Activated T-cell treated with anti-CD3 and anti-CD28 coated beads, Interleukin-2, amount 50 U/mL, for 24 hours (primary cell): ENCODE results near the gene SURF1.

ENCODE experiments used
- DNase-seq: peaks from one replicate; pipeline ENCODE4 v3.0.0-alpha.2; 2020
- H3K27ac Mint-ChIP-seq: 2 replicates; pipeline ENCODE4 v1.8.0; 2020; ENCODE audit warnings: mild to moderate bottlenecking, mixed read lengths
- H3K27me3 Mint-ChIP-seq: 2 replicates; pipeline ENCODE4 v1.8.0; 2020; ENCODE audit warnings: mixed read lengths
- H3K36me3 Mint-ChIP-seq: 2 replicates; pipeline ENCODE4 v1.8.0; 2020; ENCODE audit warnings: low read depth, mixed read lengths
- H3K4me1 Mint-ChIP-seq: 2 replicates; pipeline ENCODE4 v1.8.0; 2020; ENCODE audit warnings: low read depth, mixed read lengths
- H3K4me3 Mint-ChIP-seq: 2 replicates; pipeline ENCODE4 v1.8.0; 2020; ENCODE audit warnings: mild to moderate bottlenecking, moderate library complexity, mixed read lengths
- H3K9me3 Mint-ChIP-seq: 2 replicates; pipeline ENCODE4 v1.8.0; 2020; ENCODE audit warnings: mixed read lengths

Gene SURF1

GRCh38 chr9:133347985-133348717, 8.1 kb downstream of the SURF1 start, which contains the start of the genes MED22 and RPL7A:
TSS of gene MED22 (minus strand) at chr9:133348131. CDS start at chr9:133346662, 1,469 bp downstream.
TSS of gene RPL7A (plus strand) at chr9:133348218. CDS start at chr9:133348244, 26 bp downstream.
- peak; percentile 92 for DNase-seq
- Mint-ChIP-seq H3K9me3 (no peaks in the 10 kb centered on the region), H3K27ac (peak within 1 kb of the TSS; percentile 99), H3K36me3 (peaks cover 94% of the 10 kb centered on the region), H3K4me3 (peak within 1 kb of the TSS; percentile 98), H3K4me1 (peaks cover 48% of the 10 kb centered on the region), H3K27me3 (no peaks in the 10 kb centered on the region)

- DNase-seq, result no peak
- H3K9me3 Mint-ChIP-seq, result no peaks in the 10 kb centered on the region
- peaks cover 45% of the 10 kb centered on the region for H3K4me1 Mint-ChIP-seq
- H3K36me3 Mint-ChIP-seq, result peaks cover 94% of the 10 kb centered on the region
- H3K4me3 Mint-ChIP-seq, result peak overlapping the region; percentile 98
- no peaks in the 10 kb centered on the region for H3K27me3 Mint-ChIP-seq
- H3K27ac Mint-ChIP-seq, result peak overlapping the region; percentile 99
Measured at GRCh38 chr9:133347515-133347984, 8.7 kb downstream of the SURF1 start.

- Mint-ChIP-seq H3K27me3 (no peaks in the 10 kb centered on the region), H3K9me3 (no peaks in the 10 kb centered on the region), H3K4me1 (peaks cover 39% of the 10 kb centered on the region), H3K36me3 (peaks cover 94% of the 10 kb centered on the region), H3K4me3 (peak overlapping the region; percentile 98), H3K27ac (peak overlapping the region; percentile 92)
- DNase-seq, result no peak
Measured at GRCh38 chr9:133346021-133346785, 10.1 kb downstream of the SURF1 start.

- DNase-seq, result no peak
- Mint-ChIP-seq H3K36me3 (peaks cover 94% of the 10 kb centered on the region), H3K4me1 (peaks cover 40% of the 10 kb centered on the region), H3K4me3 (no peak overlapping the region), H3K27me3 (no peaks in the 10 kb centered on the region), H3K27ac (peak overlapping the region; percentile 33), H3K9me3 (no peaks in the 10 kb centered on the region)
Measured at GRCh38 chr9:133345596-133345995, 10.7 kb downstream of the SURF1 start.

GRCh38 chr9:133344979-133345378, 11.3 kb downstream of the SURF1 start:
- H3K36me3 Mint-ChIP-seq, result peaks cover 94% of the 10 kb centered on the region
- no peak overlapping the region for H3K4me3 Mint-ChIP-seq
- H3K4me1 Mint-ChIP-seq, result peaks cover 37% of the 10 kb centered on the region
- H3K9me3 Mint-ChIP-seq, result no peaks in the 10 kb centered on the region
- H3K27me3 Mint-ChIP-seq, result no peaks in the 10 kb centered on the region
- H3K27ac Mint-ChIP-seq, result no peak overlapping the region
- DNase-seq, result no peak

- H3K36me3 Mint-ChIP-seq, result peaks cover 94% of the 10 kb centered on the region
- peaks cover 29% of the 10 kb centered on the region for H3K4me1 Mint-ChIP-seq
- no peaks in the 10 kb centered on the region for H3K9me3 Mint-ChIP-seq
- DNase-seq, result no peak
- no peaks in the 10 kb centered on the region for H3K27me3 Mint-ChIP-seq
- H3K27ac Mint-ChIP-seq, result no peak overlapping the region
- H3K4me3 Mint-ChIP-seq, result no peak overlapping the region
Measured at GRCh38 chr9:133344071-133344470, 12.2 kb downstream of the SURF1 start.

GRCh38 chr9:133342570-133342969, 13.7 kb downstream of the SURF1 start:
- Mint-ChIP-seq H3K4me3 (no peak overlapping the region), H3K27ac (no peak overlapping the region), H3K27me3 (no peaks in the 10 kb centered on the region), H3K4me1 (peaks cover 31% of the 10 kb centered on the region), H3K36me3 (peaks cover 93% of the 10 kb centered on the region), H3K9me3 (no peaks in the 10 kb centered on the region)
- peak; percentile 37 for DNase-seq

GRCh38 chr9:133342069-133342406, 14.2 kb downstream of the SURF1 start:
- Mint-ChIP-seq H3K27ac (peak overlapping the region; percentile 56), H3K4me3 (no peak overlapping the region), H3K27me3 (no peaks in the 10 kb centered on the region), H3K36me3 (peaks cover 96% of the 10 kb centered on the region), H3K9me3 (no peaks in the 10 kb centered on the region), H3K4me1 (peaks cover 34% of the 10 kb centered on the region)
- no peak for DNase-seq

GRCh38 chr9:133341369-133342068, 14.8 kb downstream of the SURF1 start:
- no peak for DNase-seq
- H3K27me3 Mint-ChIP-seq, result no peaks in the 10 kb centered on the region
- H3K4me3 Mint-ChIP-seq, result no peak overlapping the region
- peaks cover 34% of the 10 kb centered on the region for H3K4me1 Mint-ChIP-seq
- H3K9me3 Mint-ChIP-seq, result no peaks in the 10 kb centered on the region
- peak overlapping the region; percentile 79 for H3K27ac Mint-ChIP-seq
- peaks cover 96% of the 10 kb centered on the region for H3K36me3 Mint-ChIP-seq

GRCh38 chr9:133340916-133341315, 15.4 kb downstream of the SURF1 start:
- DNase-seq, result no peak
- no peak overlapping the region for H3K4me3 Mint-ChIP-seq

GRCh38 chr9:133340256-133340655, 16.0 kb downstream of the SURF1 start:
- Mint-ChIP-seq H3K27me3 (no peaks in the 10 kb centered on the region), H3K27ac (peak overlapping the region; percentile 79), H3K36me3 (peaks cover 96% of the 10 kb centered on the region), H3K4me1 (peaks cover 35% of the 10 kb centered on the region), H3K4me3 (no peak overlapping the region), H3K9me3 (no peaks in the 10 kb centered on the region)
- DNase-seq, result no peak

More at GRCh38 chr9:133340916-133341315, 15.4 kb downstream of the SURF1 start:
- Mint-ChIP-seq H3K9me3 (no peaks in the 10 kb centered on the region), H3K36me3 (peaks cover 96% of the 10 kb centered on the region), H3K4me1 (peaks cover 33% of the 10 kb centered on the region), H3K27ac (peak overlapping the region; percentile 79), H3K27me3 (no peaks in the 10 kb centered on the region)

- Mint-ChIP-seq H3K27me3 (no peaks in the 10 kb centered on the region), H3K4me1 (peaks cover 40% of the 10 kb centered on the region), H3K9me3 (no peaks in the 10 kb centered on the region), H3K4me3 (no peak overlapping the region), H3K27ac (peak overlapping the region; percentile 79), H3K36me3 (peaks cover 96% of the 10 kb centered on the region)
- no peak for DNase-seq
Measured at GRCh38 chr9:133339641-133340040, 16.6 kb downstream of the SURF1 start.

GRCh38 chr9:133335924-133336811, 20.1 kb downstream of the SURF1 start, which contains the start of gene SURF6:
TSS of gene SURF6 (minus strand) at chr9:133336188. CDS start at chr9:133336132, 56 bp downstream.
- peaks cover 55% of the 10 kb centered on the region for H3K4me1 Mint-ChIP-seq
- no peaks in the 10 kb centered on the region for H3K27me3 Mint-ChIP-seq

More at GRCh38 chr9:133335924-133336811, 20.1 kb downstream of the SURF1 start, which contains the start of gene SURF6:
- no peaks in the 10 kb centered on the region for H3K9me3 Mint-ChIP-seq
- peak within 1 kb of the TSS; percentile 98 for H3K4me3 Mint-ChIP-seq
- peak; percentile 97 for DNase-seq
- H3K27ac Mint-ChIP-seq, result peak within 1 kb of the TSS; percentile 97
- H3K36me3 Mint-ChIP-seq, result peaks cover 96% of the 10 kb centered on the region
